Measurements from ENCODE around the gene ARHGEF17.
A peak's percentile ranks its signal among the peaks of the same experiment; 100 is the strongest.

Gene ARHGEF17

DNA sequence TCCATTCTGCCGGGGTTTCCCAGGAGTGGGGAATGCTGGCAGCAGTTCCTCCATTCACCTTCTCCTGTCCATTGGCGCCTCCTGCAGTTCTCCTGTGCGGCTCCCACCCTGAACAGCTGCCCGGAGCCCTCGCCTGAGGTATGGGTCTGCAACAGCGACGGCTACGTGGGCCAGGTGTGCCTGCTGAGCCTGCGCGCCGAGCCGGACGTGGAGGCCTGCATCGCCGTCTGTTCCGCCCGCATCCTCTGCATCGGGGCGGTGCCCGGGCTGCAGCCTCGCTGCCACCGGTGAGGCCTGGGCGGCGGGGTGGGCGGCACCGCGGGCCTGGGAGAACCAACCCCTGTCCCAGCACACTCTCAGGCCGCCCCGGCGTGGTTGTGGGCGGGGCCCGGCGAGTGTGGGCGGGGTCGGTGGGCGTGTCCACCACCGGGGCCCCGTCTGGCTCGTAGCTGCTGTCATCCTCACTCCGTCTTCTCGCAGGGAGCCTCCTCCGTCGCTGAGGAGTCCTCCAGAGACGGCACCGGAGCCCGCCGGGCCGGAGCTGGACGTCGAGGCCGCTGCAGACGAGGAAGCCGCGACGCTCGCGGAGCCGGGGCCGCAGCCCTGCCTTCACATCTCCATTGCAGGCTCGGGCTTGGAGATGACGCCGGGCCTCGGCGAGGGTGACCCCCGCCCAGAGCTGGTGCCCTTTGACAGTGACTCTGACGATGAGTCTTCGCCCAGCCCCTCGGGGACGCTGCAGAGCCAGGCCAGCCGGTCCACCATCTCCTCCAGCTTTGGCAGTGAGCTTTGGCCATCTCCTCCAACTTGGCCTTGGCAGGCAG is 54.1 kb downstream of the ARHGEF17 start:
- no peak overlapping the region for H2BK120ac ChIP-seq (ENCODE audit: insufficient read depth, low read length, poor library complexity)
- no peak overlapping the region for H3K23ac ChIP-seq (ENCODE audit: low read length)
- no peak overlapping the region for H2AK5ac ChIP-seq (ENCODE audit: low read length)
- no CpG with 5 or more reads among the region's 70 CpGs for WGBS (ENCODE audit: extremely low coverage, insufficient coverage, insufficient read length)
- no peak overlapping the region for H4K12ac ChIP-seq (ENCODE audit: low read depth, low read length)
- peak; percentile 98 for DNase-seq
- H3K4ac ChIP-seq (ENCODE audit: low read depth, low read length): no peak overlapping the region
- H4K91ac ChIP-seq (ENCODE audit: low read depth, low read length): no peak overlapping the region
- H3K9me3 ChIP-seq (ENCODE audit: insufficient read depth, low read depth, low read length): peaks cover 7% of the 10 kb centered on the region
- peaks cover 74 to 89% of the 10 kb centered on the region in 2 experiments for H3K36me3 ChIP-seq (ENCODE audit: control insufficient read depth in 1 of 2, insufficient read depth in 2 of 2, low read length in 2 of 2)
- H3K27ac ChIP-seq (ENCODE audit: low read depth, low read length): no peak overlapping the region
- H3K4me1 ChIP-seq (ENCODE audit: control insufficient read depth in 1 of 2, insufficient read depth in 2 of 2, low read length in 2 of 2): no peaks in the 10 kb centered on the region
- H2AFZ ChIP-seq (ENCODE audit: insufficient read depth, low read length, poor library complexity): no peak overlapping the region
- no peaks in the 10 kb centered on the region for H3K27me3 ChIP-seq (ENCODE audit: insufficient read depth, low read length)
- no peak overlapping the region for H2BK12ac ChIP-seq (ENCODE audit: low read length)
- H4K8ac ChIP-seq (ENCODE audit: low read depth, low read length): no peak overlapping the region
- peak overlapping the region; percentile 37 for H3K4me3 ChIP-seq (ENCODE audit: low read depth, low read length)
- H3K79me1 ChIP-seq (ENCODE audit: low read length): no peaks in the 10 kb centered on the region
- no peak overlapping the region for H3K18ac ChIP-seq (ENCODE audit: low read length)
- no peaks in the 10 kb centered on the region for H3K79me2 ChIP-seq (ENCODE audit: control insufficient read depth, insufficient read depth, low read length, poor library complexity)
- H3K9ac ChIP-seq (ENCODE audit: low read length): no peak overlapping the region
- H2BK5ac ChIP-seq (ENCODE audit: low read depth, low read length, poor library complexity): no peak overlapping the region
- no peak overlapping the region for H3K14ac ChIP-seq (ENCODE audit: low read length)
- no peak overlapping the region for H3K4me2 ChIP-seq (ENCODE audit: low read length)

DNA sequence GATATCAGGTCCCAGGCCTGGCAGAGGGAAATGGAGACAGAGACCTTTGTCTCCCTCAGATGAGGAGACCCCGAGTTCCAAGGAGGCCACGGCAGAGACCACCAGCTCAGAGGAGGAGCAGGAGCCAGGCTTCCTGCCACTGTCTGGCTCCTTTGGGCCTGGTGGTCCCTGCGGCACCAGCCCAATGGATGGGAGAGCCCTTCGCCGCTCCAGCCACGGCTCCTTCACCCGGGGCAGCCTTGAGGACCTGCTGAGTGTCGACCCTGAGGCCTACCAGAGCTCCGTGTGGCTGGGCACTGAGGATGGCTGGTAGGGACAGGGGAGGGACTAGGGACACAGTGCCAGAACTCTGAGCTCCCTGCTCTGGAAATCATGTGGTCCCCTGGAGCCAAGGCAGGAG is 55.1 kb downstream of the ARHGEF17 start:
- WGBS (ENCODE audit: extremely low coverage, insufficient coverage, insufficient read length): no CpG with 5 or more reads among the region's 9 CpGs
- Histone ChIP-seq H3K79me2 (ENCODE audit: control insufficient read depth, insufficient read depth, low read length, poor library complexity) (no peaks in the 10 kb centered on the region), H3K9ac (ENCODE audit: low read length) (no peak overlapping the region), H2BK5ac (ENCODE audit: low read depth, low read length, poor library complexity) (no peak overlapping the region), H3K23ac (ENCODE audit: low read length) (no peak overlapping the region), H2AFZ (ENCODE audit: insufficient read depth, low read length, poor library complexity) (no peak overlapping the region), H3K4me3 (ENCODE audit: low read depth, low read length) (no peak overlapping the region), H3K9me3 (ENCODE audit: insufficient read depth, low read depth, low read length) (peaks cover 7% of the 10 kb centered on the region), H2AK5ac (ENCODE audit: low read length) (no peak overlapping the region), H3K27ac (ENCODE audit: low read depth, low read length) (no peak overlapping the region), H4K91ac (ENCODE audit: low read depth, low read length) (no peak overlapping the region), H2BK120ac (ENCODE audit: insufficient read depth, low read length, poor library complexity) (no peak overlapping the region), H3K79me1 (ENCODE audit: low read length) (no peaks in the 10 kb centered on the region), H3K27me3 (ENCODE audit: insufficient read depth, low read length) (no peaks in the 10 kb centered on the region), H3K4me1 (ENCODE audit: control insufficient read depth in 1 of 2, insufficient read depth in 2 of 2, low read length in 2 of 2) (no peaks in the 10 kb centered on the region), H3K14ac (ENCODE audit: low read length) (no peak overlapping the region), H3K4ac (ENCODE audit: low read depth, low read length) (no peak overlapping the region), H4K8ac (ENCODE audit: low read depth, low read length) (no peak overlapping the region), H3K18ac (ENCODE audit: low read length) (no peak overlapping the region), H2BK12ac (ENCODE audit: low read length) (no peak overlapping the region), H3K36me3 (ENCODE audit: control insufficient read depth in 1 of 2, insufficient read depth in 2 of 2, low read length in 2 of 2) (peaks cover 75 to 90% of the 10 kb centered on the region in 2 experiments), H3K4me2 (ENCODE audit: low read length) (no peak overlapping the region), H4K12ac (ENCODE audit: low read depth, low read length) (no peak overlapping the region)
- no peak for DNase-seq

DNA sequence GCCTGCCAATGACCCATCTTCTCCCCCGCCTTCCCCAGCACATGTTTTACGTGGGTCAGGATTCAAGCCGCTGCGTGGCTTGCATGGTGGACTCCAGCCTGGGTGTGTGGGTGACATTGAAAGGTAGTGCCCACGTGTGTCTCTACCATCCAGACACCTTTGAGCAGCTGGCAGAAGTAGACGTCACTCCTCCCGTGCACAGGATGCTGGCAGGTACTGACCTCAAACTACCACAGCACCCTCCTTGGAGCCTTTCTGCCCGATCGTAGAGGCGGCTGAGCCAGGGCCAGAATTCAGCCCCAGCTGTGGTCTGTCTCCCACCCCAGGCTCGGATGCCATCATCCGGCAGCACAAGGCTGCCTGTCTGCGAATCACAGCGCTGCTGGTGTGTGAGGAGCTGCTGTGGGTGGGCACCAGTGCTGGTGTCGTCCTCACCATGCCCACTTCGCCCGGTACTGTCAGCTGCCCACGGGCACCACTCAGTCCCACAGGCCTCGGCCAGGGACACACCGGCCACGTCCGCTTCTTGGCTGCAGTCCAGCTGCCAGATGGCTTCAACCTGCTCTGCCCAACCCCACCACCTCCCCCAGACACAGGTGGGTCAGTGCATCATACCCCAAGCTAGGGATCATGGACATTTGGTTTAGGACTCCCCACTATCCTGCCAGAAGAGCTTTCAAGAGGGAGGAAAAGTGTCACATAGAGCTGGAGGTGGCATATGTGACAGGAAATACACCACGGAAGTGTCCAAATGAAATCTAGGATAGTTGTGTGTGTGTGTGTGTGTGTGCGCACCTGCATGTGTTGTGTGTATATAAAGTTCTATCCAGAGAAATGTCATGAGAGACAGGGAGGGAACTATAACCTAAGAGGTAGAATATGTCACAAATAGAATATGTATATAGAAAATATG is 57.5 kb downstream of the ARHGEF17 start:
- no peak overlapping the region for H3K27ac ChIP-seq (ENCODE audit: low read depth, low read length)
- H3K23ac ChIP-seq (ENCODE audit: low read length): no peak overlapping the region
- DNase-seq: no peak
- no peak overlapping the region for H2BK120ac ChIP-seq (ENCODE audit: insufficient read depth, low read length, poor library complexity)
- H4K12ac ChIP-seq (ENCODE audit: low read depth, low read length): no peak overlapping the region
- no peak overlapping the region for H3K9ac ChIP-seq (ENCODE audit: low read length)
- no peak overlapping the region for H2BK5ac ChIP-seq (ENCODE audit: low read depth, low read length, poor library complexity)
- H3K36me3 ChIP-seq (ENCODE audit: control insufficient read depth in 1 of 2, insufficient read depth in 2 of 2, low read length in 2 of 2): peaks cover 65 to 79% of the 10 kb centered on the region in 2 experiments
- H3K27me3 ChIP-seq (ENCODE audit: insufficient read depth, low read length): no peaks in the 10 kb centered on the region
- no peak overlapping the region for H2AK5ac ChIP-seq (ENCODE audit: low read length)
- H3K4me3 ChIP-seq (ENCODE audit: low read depth, low read length): no peak overlapping the region
- no peak overlapping the region for H2BK12ac ChIP-seq (ENCODE audit: low read length)
- H3K79me1 ChIP-seq (ENCODE audit: low read length): no peaks in the 10 kb centered on the region
- no peak overlapping the region for H3K18ac ChIP-seq (ENCODE audit: low read length)
- H4K8ac ChIP-seq (ENCODE audit: low read depth, low read length): no peak overlapping the region
- H3K79me2 ChIP-seq (ENCODE audit: control insufficient read depth, insufficient read depth, low read length, poor library complexity): no peaks in the 10 kb centered on the region
- no peak overlapping the region for H3K14ac ChIP-seq (ENCODE audit: low read length)
- no peak overlapping the region for H3K4ac ChIP-seq (ENCODE audit: low read depth, low read length)
- peaks cover 8% of the 10 kb centered on the region for H3K9me3 ChIP-seq (ENCODE audit: insufficient read depth, low read depth, low read length)
- H3K4me2 ChIP-seq (ENCODE audit: low read length): no peak overlapping the region
- no peak overlapping the region for H2AFZ ChIP-seq (ENCODE audit: insufficient read depth, low read length, poor library complexity)
- no CpG with 5 or more reads among the region's 24 CpGs for WGBS (ENCODE audit: extremely low coverage, insufficient coverage, insufficient read length)
- H3K4me1 ChIP-seq (ENCODE audit: control insufficient read depth in 1 of 2, insufficient read depth in 2 of 2, low read length in 2 of 2): no peaks in the 10 kb centered on the region
- no peak overlapping the region for H4K91ac ChIP-seq (ENCODE audit: low read depth, low read length)

DNA sequence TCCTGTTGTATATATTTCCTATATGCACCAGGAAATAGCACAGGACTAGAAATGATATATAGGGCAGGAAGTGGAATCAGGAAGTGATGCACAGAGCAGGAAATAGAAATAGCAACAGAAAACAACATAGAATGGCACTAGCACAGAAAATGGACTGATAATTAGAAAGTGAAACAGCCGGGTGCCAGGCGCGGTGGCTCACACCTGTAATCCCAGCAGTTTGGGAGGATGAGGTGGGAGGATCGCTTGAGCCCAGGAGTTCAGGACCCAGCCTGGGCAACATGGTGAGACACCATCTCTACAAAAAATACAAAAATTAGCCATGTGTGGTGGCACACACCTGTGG is 58.2 kb downstream of the ARHGEF17 start:
- no peak overlapping the region for H4K8ac ChIP-seq (ENCODE audit: low read depth, low read length)
- H3K18ac ChIP-seq (ENCODE audit: low read length): no peak overlapping the region
- H3K14ac ChIP-seq (ENCODE audit: low read length): no peak overlapping the region
- no peak overlapping the region for H2AFZ ChIP-seq (ENCODE audit: insufficient read depth, low read length, poor library complexity)
- H3K79me1 ChIP-seq (ENCODE audit: low read length): no peaks in the 10 kb centered on the region
- DNase-seq: no peak
- H4K91ac ChIP-seq (ENCODE audit: low read depth, low read length): no peak overlapping the region
- H2BK5ac ChIP-seq (ENCODE audit: low read depth, low read length, poor library complexity): no peak overlapping the region
- no peak overlapping the region for H2BK12ac ChIP-seq (ENCODE audit: low read length)
- H3K4ac ChIP-seq (ENCODE audit: low read depth, low read length): no peak overlapping the region
- no peaks in the 10 kb centered on the region for H3K27me3 ChIP-seq (ENCODE audit: insufficient read depth, low read length)
- no peak overlapping the region for H2BK120ac ChIP-seq (ENCODE audit: insufficient read depth, low read length, poor library complexity)
- no peak overlapping the region for H3K27ac ChIP-seq (ENCODE audit: low read depth, low read length)
- H3K79me2 ChIP-seq (ENCODE audit: control insufficient read depth, insufficient read depth, low read length, poor library complexity): no peaks in the 10 kb centered on the region
- H3K4me3 ChIP-seq (ENCODE audit: low read depth, low read length): no peak overlapping the region
- WGBS (ENCODE audit: extremely low coverage, insufficient coverage, insufficient read length): no CpG with 5 or more reads among the region's 4 CpGs
- H3K9me3 ChIP-seq (ENCODE audit: insufficient read depth, low read depth, low read length): peaks cover 8% of the 10 kb centered on the region
- no peak overlapping the region for H2AK5ac ChIP-seq (ENCODE audit: low read length)
- peaks cover 61 to 73% of the 10 kb centered on the region in 2 experiments for H3K36me3 ChIP-seq (ENCODE audit: control insufficient read depth in 1 of 2, insufficient read depth in 2 of 2, low read length in 2 of 2)
- no peak overlapping the region for H4K12ac ChIP-seq (ENCODE audit: low read depth, low read length)
- no peak overlapping the region for H3K9ac ChIP-seq (ENCODE audit: low read length)
- H3K4me2 ChIP-seq (ENCODE audit: low read length): no peak overlapping the region
- H3K4me1 ChIP-seq (ENCODE audit: control insufficient read depth in 1 of 2, insufficient read depth in 2 of 2, low read length in 2 of 2): no peaks in the 10 kb centered on the region
- H3K23ac ChIP-seq (ENCODE audit: low read length): no peak overlapping the region
